ENCODE results near the gene CNTLN. TPM values are rescaled to one million over a fixed set of nuclear protein-coding genes. Genes with fewer than 3 reads are reported as not detected.
"Not testable (repeated sequence)": the region's sequence is repeated elsewhere in the genome, so short reads cannot be mapped to it uniquely, and the experiment has no call there.

CNTLN gene
- polyA plus RNA-seq, 5 donors = 12.0 to 25.2 (median 22.5) TPM

GRCh38 chr9:17291766-17292165, 156.9 kb downstream of the CNTLN start:
- DNase-seq = no peak

GRCh38 chr9:17293685-17294084, 158.8 kb downstream of the CNTLN start:
- DNase-seq = no peak

DNA sequence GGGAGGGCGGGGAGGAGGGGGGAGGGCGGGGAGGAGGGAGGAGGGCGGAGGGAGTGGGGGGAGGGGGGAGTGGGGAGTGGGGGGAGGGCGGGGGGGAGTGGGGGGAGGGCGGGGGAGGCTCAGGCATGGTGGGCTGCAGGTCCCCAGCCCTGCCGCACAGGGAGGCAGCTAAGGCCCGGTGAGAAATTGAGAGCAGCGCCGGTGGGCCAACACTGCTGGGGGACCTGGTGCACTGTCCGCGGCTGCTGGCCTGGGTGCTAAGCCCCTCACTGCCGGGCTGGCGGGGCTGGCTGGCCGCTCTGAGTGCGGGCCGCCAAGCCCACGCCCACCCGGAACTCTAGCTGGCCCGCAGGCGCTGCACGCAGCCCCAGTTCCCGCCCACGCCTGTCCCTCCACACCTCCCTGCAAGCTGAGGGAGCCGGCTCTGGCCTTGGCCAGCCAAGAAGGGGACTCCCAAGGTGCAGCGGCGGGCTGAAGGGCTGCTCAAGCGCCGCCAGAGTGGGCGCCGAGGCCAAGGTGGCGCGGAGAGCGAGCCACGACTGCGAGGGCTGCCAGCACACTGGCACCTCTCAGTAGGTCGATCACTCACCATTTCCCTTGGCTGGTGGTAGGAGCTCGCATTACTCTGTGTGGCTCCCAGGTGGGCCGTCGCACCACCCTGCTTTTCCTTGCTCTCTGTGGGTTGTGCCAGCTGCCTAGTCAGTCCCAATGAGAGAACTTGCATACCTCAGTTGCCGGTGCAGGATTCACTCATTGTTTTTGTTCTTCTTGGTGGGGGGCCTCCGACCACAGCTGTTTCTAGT, 160.2 kb downstream of the CNTLN start:
- DNase-seq = no peak

DNA sequence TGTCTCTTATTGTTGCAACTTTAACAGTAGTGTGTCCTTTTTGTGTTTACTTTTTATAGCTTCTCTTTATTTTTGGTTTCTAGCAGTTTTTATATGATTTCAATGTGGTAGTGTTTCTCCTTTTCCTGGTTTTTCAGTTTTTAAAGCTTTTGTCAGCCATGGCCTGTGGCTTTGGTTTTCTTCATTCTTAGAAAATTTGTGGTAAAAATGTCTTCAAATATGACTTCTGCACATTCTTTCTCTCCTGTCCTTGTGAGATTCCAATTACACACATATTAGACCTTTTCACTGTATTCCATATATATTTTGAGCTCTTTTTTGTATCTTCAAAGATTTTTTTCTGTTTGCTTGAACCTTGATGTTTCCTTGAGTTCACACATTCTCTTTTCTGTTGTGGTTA, 180.5 kb downstream of the CNTLN start:
- no peak for DNase-seq

- no peak for DNase-seq
Observed at GRCh38 chr9:17318821-17319320, 184.0 kb downstream of the CNTLN start.

DNA sequence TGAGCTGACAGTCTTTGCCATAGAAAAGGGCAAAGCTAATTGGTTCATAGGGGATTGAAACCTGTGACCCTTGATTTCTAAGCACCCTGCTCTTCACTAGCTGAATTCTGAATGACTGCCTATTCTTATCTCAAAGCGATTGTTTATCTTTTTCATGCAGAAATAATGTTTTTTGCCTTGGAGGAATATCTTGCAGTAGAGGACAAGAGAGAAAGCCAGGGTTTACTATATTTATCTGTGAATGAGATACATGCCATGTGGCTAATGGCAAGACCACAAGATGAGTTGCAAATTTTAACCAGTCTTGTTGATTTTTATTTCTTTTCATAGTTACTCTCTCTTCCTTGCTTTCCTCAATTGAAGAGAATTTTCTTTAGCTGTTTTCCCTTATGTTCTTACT, 185.0 kb downstream of the CNTLN start:
- no peak for DNase-seq

DNA sequence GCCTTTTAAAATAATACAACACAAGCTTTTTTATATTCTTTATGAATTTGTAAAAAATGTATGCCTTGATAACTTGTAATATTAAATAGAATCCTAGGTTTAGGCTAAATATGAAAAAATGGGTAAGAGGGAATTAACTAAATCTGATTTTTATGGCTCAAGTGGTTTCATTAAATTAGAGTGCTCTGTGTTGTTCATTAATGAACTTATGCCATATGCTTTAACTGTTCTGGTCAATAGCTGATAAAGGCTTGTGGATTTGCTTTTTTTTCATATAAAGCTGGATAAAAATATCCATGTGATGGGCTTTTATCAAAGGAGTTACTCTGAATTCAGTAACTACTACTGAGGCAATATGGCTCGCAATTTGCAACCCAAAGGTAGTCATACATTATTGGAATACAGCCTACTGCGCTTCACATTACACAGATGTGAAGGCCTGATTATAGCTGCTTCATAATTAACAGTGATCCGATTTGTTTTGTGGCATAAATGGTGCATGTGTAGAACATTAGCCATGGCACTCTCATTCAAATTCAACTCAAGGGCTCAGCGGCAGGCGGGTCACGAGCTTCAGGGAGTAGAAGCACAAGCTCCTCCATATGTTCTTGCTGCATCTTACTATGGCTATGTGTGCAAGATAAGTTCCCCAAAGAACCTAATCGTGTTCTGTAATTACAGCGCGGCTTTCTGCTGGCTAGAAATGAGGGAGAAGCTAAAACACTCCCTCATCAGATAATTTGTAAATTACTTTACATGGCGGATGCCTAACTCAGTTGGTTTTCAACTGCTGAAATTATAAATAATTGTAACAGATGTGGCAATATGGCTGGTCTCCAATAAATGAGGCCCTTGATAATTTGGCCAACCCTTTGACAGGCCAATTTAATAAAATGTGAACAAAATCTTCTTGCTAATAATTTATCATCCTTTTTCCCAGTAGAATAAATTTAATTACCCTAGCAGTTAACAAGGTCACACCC, 188.3 kb downstream of the CNTLN start:
- DNase-seq = no peak

GRCh38 chr9:17328331-17328730, 193.5 kb downstream of the CNTLN start:
- peak; percentile 35 to 55 for DNase-seq

- no peak for DNase-seq
Observed at GRCh38 chr9:17330097-17330496, 195.3 kb downstream of the CNTLN start.

DNA sequence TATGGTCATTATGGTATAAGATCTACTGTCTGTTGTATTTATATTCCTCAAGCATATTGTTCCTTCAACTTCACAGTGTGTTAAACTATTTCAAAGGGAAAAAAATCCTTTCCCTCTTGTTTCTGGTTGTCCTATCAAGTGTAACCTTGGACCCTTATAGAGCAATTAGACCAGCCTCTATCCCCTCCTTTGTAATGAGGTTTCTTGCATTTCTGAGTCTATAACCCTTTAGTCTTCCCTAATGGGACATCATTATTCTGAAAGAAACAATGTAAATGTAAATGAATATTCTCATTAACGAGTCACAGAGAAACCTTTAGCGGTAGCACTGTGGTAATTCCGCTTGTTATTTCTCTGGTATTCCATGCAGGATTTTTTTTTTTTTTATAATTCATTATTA, 197.3 kb downstream of the CNTLN start:
- no peak for DNase-seq

- no peak for DNase-seq
Observed at GRCh38 chr9:17339156-17339555, 204.3 kb downstream of the CNTLN start.

GRCh38 chr9:17342696-17343095, 207.9 kb downstream of the CNTLN start:
- no peak for DNase-seq

DNA sequence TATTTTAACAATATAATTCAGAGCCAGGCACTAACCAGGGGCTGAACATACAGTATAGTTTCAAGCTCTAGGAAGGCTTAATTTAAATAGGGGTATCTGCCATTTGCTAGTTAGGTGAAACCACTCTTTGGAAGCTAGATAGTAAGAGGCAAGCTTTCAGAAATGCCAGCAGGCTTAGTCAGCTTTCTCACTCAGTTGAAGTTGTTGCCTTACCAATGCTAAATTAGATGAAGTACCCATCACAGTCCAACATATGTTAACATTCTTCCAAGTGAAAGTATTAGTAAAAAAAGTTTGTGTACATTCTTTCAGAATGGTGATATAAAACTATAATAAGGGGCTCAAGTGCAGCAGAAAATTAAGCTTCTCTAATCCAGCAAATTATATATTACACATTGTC, 215.0 kb downstream of the CNTLN start:
- no peak for DNase-seq

- not testable (repeated sequence) for DNase-seq
Observed at GRCh38 chr9:17354006-17354405, 219.2 kb downstream of the CNTLN start.

DNA sequence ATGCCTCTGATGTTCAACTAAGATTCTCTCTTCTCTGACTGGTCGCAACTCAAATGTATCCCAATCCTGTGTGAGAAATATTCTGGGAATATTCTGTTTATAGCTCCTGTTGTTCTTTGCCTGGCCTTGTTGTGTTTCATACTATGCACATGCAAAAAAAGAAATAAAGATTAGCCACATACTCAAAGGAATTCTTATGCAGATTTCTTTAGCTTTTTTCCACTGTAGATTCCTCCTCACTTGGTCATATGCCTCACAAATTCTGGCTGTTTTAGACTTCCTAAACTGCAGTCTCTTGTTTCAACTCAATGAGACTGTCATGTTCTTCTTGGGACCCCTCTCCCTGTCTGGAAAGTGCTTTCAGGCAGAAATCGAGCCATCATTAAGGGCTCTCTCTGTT, 226.5 kb downstream of the CNTLN start:
- no peak for DNase-seq

GRCh38 chr9:17367035-17367434, 232.2 kb downstream of the CNTLN start:
- no peak for DNase-seq

DNA sequence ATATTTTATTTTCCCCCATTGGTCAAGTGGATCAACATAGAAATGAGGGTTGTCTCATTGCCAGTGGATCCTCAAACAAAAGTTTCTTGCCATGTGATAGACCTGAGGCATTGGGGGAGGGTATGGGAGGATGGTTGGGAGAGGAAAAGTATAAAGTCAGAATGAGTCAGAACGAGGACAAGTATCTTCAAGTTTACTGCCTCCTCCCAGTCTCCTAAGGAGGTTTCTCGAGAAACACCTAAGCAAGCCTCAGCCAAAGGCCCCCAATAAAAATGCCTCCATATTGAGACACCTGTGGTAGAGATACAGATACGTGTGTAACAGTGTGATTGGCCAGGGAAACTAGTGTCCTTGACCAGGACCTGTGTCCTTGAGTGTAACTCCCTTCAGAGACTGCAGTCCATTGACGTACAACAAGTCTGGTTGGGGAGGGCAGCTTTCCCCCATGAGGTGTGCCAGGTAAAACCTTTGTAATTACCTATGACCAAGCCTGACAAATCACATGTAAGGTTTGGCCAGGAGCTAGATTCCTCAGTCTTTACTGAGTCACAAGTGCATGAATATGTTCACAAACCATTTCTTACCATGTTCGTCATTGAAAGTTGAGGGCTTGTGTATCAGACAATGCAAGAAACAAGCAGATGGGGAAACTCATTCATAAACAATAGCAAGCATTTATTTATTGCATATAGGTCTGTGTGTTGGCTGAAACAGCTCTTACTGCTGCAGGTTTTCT, 245.5 kb downstream of the CNTLN start:
- DNase-seq = no peak

DNA sequence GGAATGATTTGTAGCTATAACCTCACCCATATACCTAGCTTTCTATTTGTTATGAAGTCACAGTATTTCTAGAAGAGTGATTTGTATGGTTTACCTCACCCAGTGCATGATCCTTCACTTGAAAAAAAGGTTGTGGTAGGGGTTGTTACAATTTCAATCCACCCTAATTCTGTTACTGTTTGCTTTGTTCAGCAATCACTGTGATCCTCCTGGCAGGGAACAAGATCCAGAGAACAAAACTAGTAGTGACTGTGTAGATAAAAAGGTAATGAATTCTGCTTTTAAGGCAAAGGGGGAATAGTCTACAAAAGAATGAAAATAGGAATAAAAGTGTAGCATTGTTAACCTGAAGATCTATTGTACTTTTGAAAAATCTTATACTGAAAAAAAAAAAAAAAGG, 252.7 kb downstream of the CNTLN start:
- DNase-seq = no peak

GRCh38 chr9:17389026-17389425, 254.2 kb downstream of the CNTLN start:
- DNase-seq = no peak

DNA sequence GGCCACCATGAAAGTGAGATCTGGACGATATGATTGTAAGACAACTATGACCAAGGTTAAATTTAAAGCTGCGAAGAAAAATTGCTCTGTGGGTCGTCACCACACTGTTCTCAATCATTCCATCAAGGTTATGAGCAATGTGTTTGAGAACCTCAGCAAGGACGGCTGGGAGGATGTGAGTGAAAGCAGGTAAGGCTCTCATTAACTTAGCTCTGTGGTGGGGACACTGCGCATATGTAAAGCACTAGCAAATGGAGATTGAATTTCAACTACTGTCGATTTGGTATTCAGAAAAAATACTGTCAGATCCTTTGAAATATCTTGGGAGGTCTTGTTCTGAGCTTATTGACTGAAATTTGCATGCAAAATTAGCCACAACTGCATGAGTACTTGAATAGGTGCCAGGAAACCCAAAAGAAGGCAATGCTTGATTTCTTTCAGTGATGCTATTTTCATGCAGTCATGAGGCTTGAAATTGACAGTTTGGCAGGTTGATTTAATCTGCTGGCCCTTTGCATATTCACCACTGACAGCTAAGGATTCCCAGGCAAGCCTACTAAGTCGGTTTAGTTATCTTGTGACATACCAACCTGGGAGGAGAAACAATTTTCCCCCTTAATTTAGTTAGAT, 260.2 kb downstream of the CNTLN start:
- no peak for DNase-seq

DNA sequence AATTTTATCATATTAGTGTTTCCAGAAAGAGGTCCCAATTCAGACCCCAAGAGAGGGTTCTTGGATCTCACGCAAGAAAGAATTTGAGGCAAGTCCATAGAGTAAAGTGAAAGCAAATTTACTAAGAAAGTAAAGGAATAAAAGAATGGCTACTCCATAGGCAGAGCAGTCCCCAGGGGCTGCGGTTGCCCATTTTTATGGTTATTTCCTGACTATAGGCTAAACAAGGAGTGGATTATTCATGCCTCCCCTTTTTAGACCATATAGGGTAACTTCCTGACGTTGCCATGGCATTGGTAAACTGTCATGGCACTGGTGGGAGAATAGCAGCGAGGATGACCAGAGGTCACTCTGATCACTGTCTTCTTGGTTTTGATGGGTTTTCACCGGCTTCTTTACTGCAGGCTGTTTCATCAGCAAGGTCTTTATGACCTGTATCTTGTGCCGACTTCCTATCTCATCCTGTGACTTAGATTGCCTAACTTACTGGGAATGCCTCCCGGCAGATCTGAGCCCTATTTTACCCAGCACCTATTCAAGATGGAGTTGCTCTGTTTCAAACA, 262.4 kb downstream of the CNTLN start:
- DNase-seq = not testable (repeated sequence)

Measured in right lung (tissue), 5 donors.